Endodermal cell (in vitro differentiated cells): ENCODE results near the gene BRSK2. TPM values are rescaled to one million over a fixed set of nuclear protein-coding genes. Genes with fewer than 3 reads are reported as not detected.

Experiments
- DNase-seq: peaks from one replicate; pipeline ENCODE4 v3.0.0-alpha.2; 2017
- H3K27ac ChIP-seq: 2 replicates; pipeline ENCODE4 v1.5.1; 2013; ENCODE audit warnings: mild to moderate bottlenecking, low read depth, low read length, moderate library complexity
- H3K27me3 ChIP-seq: 2 replicates; pipeline ENCODE4 v1.6.1; 2013; ENCODE audit warnings: mild to moderate bottlenecking, low read length, moderate library complexity; ENCODE audit not compliant: insufficient read depth, control insufficient read depth, poor library complexity, severe bottlenecking
- H3K36me3 ChIP-seq: 2 replicates; pipeline ENCODE4 v1.7.0; 2013; ENCODE audit warnings: mild to moderate bottlenecking, low read length, moderate library complexity; ENCODE audit not compliant: control insufficient read depth, insufficient read depth
- H3K4me1 ChIP-seq: one replicate; pipeline ENCODE4 v1.7.0; 2013; ENCODE audit warnings: low read length; ENCODE audit not compliant: control insufficient read depth, insufficient read depth
- H3K4me3 ChIP-seq: 2 replicates; pipeline ENCODE4 v1.5.1; 2013; ENCODE audit warnings: mild to moderate bottlenecking, low read length, moderate library complexity
- H3K9ac ChIP-seq: 2 replicates; pipeline ENCODE4 v1.6.1; 2013; ENCODE audit warnings: mild to moderate bottlenecking, low read length, moderate library complexity; ENCODE audit not compliant: poor library complexity, severe bottlenecking; ENCODE audit errors: extremely low read depth
- H3K9me3 ChIP-seq: 2 replicates; pipeline ENCODE4 v1.6.1; 2013; ENCODE audit warnings: mild to moderate bottlenecking, low read length, moderate library complexity; ENCODE audit not compliant: control insufficient read depth
- H3K27ac Mint-ChIP-seq: 2 replicates; pipeline ENCODE4 v1.8.0; 2020; ENCODE audit warnings: mixed read lengths
- H3K27me3 Mint-ChIP-seq: 2 replicates; pipeline ENCODE4 v1.8.0; 2021; ENCODE audit warnings: mild to moderate bottlenecking, mixed read lengths; ENCODE audit not compliant: insufficient read depth
- H3K36me3 Mint-ChIP-seq: 2 replicates; pipeline ENCODE4 v1.8.0; 2020; ENCODE audit warnings: low read depth, mixed read lengths
- H3K4me1 Mint-ChIP-seq: 2 replicates; pipeline ENCODE4 v1.8.0; 2020; ENCODE audit warnings: mixed read lengths
- H3K4me3 Mint-ChIP-seq: 2 replicates; pipeline ENCODE4 v1.8.0; 2020; ENCODE audit warnings: mild to moderate bottlenecking, moderate library complexity, mixed read lengths
- H3K9me3 Mint-ChIP-seq: 2 replicates; pipeline ENCODE4 v1.8.0; 2020; ENCODE audit warnings: mild to moderate bottlenecking, mixed read lengths
- WGBS, 2 experiments: methylation state at CpG; one replicate each; pipeline versions ENCODE4 v1.1.5 to v1.1.7; 2013; ENCODE audit warnings: missing lambda C conversion rate in 2 of 2, mixed read lengths in 1 of 2; ENCODE audit not compliant: insufficient coverage in 1 of 2, insufficient read length in 1 of 2; 5-methylcytosine and 5-hydroxymethylcytosine counted together
- total RNA-seq, 2 donors: library from RNA; stranded (reverse); fragmentation: NEBNext Ultra II Directional in 1 of 2; extraction: Animal tissue kit (Norgen Biotek cat#: 25700) in 1 of 2; gene quantifications; 2 replicates in 1 of 2; 3 replicates in 1 of 2; pipeline ENCODE4 v1.2.1, GENCODE V29; 2021
- TF ChIP-seq, protein P1 (sequence below): fragments of 200-600 bp; sonication (generic); conservative IDR thresholded peaks from 2 replicates; pipeline ENCODE4 v1.5.0; 2021; ENCODE audit warnings: antibody characterized with exemption, mild to moderate bottlenecking

The BRSK2 gene
- total RNA-seq, 2 donors from 2014 or later = 9.4 to 10.3 TPM

DNA sequence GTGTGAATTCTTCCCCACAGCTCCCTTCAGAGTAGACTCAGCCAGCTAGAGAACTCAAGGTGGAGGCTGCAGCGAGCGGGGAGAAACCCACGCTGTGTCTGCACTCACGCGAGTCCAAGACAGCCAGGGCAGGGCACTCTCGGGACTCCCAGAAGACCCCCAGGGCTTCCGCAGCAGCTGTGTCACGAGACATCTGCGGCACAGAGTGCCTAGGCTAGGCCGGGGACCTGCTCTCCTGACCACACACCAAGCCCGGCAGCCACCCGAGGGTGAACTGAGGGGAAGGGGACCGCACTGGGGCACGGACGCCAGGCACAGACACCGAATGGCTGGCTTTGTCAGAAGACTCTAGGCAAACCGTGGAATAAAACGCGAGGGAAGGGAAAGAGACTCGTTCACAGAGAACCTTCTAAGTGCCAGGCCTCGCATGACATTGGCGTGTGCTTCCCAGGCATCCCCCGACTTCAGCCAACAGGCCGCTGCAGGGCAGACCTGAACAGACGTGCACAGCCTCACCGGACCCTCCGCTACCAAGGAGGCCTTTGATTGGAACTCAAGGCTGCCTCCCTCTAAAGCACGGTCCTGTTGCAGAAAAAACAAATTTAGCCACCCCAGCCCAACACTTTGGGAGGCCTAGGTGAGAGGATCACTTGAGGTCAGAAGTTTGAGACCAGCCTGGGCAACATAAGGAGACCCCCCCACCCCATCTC is 115.0 kb downstream of the BRSK2 start:
- H3K9ac ChIP-seq = no peak overlapping the region
- Mint-ChIP-seq H3K36me3 (peaks cover 6% of the 10 kb centered on the region), H3K27me3 (no peaks in the 10 kb centered on the region), H3K9me3 (no peaks in the 10 kb centered on the region), H3K4me3 (no peak overlapping the region), H3K4me1 (peaks cover 7% of the 10 kb centered on the region), H3K27ac (no peak overlapping the region)
- no peak overlapping the region for H3K27ac ChIP-seq
- peaks cover 7% of the 10 kb centered on the region for H3K4me1 ChIP-seq
- no peak overlapping the region for H3K4me3 ChIP-seq
- 94% methylated on average over 24 to 28 of the region's 28 CpGs for WGBS, 2 experiments
- H3K36me3 ChIP-seq = no peaks in the 10 kb centered on the region
- no peaks in the 10 kb centered on the region for H3K9me3 ChIP-seq
- TF ChIP-seq, protein P1, sequence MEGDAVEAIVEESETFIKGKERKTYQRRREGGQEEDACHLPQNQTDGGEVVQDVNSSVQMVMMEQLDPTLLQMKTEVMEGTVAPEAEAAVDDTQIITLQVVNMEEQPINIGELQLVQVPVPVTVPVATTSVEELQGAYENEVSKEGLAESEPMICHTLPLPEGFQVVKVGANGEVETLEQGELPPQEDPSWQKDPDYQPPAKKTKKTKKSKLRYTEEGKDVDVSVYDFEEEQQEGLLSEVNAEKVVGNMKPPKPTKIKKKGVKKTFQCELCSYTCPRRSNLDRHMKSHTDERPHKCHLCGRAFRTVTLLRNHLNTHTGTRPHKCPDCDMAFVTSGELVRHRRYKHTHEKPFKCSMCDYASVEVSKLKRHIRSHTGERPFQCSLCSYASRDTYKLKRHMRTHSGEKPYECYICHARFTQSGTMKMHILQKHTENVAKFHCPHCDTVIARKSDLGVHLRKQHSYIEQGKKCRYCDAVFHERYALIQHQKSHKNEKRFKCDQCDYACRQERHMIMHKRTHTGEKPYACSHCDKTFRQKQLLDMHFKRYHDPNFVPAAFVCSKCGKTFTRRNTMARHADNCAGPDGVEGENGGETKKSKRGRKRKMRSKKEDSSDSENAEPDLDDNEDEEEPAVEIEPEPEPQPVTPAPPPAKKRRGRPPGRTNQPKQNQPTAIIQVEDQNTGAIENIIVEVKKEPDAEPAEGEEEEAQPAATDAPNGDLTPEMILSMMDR = no peak
- no peak for DNase-seq
- no peaks in the 10 kb centered on the region for H3K27me3 ChIP-seq

DNA sequence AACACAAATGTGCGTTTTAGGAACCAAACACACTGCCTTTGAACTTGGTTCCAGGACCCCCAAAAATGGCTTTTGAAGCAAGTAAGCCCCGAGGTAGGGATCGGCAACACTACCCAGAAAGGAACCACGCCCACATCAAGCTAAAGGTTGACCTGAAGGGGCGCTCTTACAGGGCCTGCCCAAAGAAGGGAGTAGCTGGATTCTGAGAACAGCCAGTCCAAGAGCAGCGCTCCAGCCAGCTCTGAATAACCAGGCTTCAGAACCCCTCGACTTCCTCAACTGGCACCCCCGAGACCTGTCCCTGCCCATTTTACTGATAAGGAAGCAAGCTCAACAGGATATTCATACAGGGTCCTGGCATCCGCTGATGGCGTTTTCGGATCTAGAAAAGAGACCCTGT is 115.7 kb downstream of the BRSK2 start:
- no peaks in the 10 kb centered on the region for H3K9me3 Mint-ChIP-seq
- Histone ChIP-seq H3K9ac (no peak overlapping the region), H3K4me1 (peaks cover 7% of the 10 kb centered on the region), H3K4me3 (no peak overlapping the region), H3K27me3 (no peaks in the 10 kb centered on the region), H3K36me3 (no peaks in the 10 kb centered on the region), H3K27ac (no peak overlapping the region), H3K9me3 (no peaks in the 10 kb centered on the region)
- H3K27me3 Mint-ChIP-seq = no peaks in the 10 kb centered on the region
- H3K4me1 Mint-ChIP-seq = peaks cover 7% of the 10 kb centered on the region
- peaks cover under 1% of the 10 kb centered on the region for H3K36me3 Mint-ChIP-seq
- H3K4me3 Mint-ChIP-seq = no peak overlapping the region
- no peak overlapping the region for H3K27ac Mint-ChIP-seq
- 92 to 93% methylated on average over 11 of the region's 11 CpGs for WGBS, 2 experiments
- peak; percentile 71 for DNase-seq
- TF ChIP-seq, protein P1 = peak; percentile 65

DNA sequence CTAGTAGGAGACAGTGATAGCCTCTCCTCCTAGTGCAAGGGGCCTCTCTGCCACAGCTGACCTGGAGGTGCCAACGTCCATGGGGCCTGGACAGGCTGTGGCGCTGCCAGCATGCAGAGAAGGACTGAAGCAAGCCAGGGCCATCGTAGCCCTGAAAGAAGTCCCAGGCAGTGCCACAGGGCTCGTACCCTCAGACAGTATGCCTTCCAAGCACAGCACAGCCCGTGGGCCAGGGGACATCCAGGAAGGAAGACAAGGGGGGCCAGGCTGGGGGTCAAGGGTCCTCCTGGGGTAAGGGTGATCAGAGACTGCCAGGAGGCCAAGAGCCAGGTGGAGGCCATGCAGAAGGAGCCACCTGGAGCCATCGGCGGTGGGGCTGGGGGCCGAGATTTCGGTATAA is 117.2 kb downstream of the BRSK2 start:
- Mint-ChIP-seq H3K4me1 (peaks cover 7% of the 10 kb centered on the region), H3K36me3 (no peaks in the 10 kb centered on the region), H3K27ac (no peak overlapping the region), H3K9me3 (no peaks in the 10 kb centered on the region), H3K27me3 (no peaks in the 10 kb centered on the region), H3K4me3 (no peak overlapping the region)
- H3K27ac ChIP-seq = no peak overlapping the region
- no peaks in the 10 kb centered on the region for H3K9me3 ChIP-seq
- no peak overlapping the region for H3K9ac ChIP-seq
- no peak overlapping the region for H3K4me3 ChIP-seq
- WGBS, 2 experiments = 92 to 94% methylated on average over 7 to 9 of the region's 9 CpGs
- no peaks in the 10 kb centered on the region for H3K27me3 ChIP-seq
- no peaks in the 10 kb centered on the region for H3K36me3 ChIP-seq
- TF ChIP-seq, protein P1 = no peak
- peaks cover 7% of the 10 kb centered on the region for H3K4me1 ChIP-seq
- no peak for DNase-seq
